Fibroblast of mammary gland (primary cell): ENCODE measurements around the gene TFF2.

Experiments used
- DNase-seq: peaks from one replicate; pipeline ENCODE4 v3.0.0-alpha.2; 2010; ENCODE audit warnings: low read depth
- H3K4me3 ChIP-seq: 2 replicates; pipeline ENCODE4 v1.5.1; 2011; ENCODE audit warnings: low read depth, mild to moderate bottlenecking, low read length, moderate library complexity; ENCODE audit not compliant: control insufficient read depth
- CTCF ChIP-seq: conservative IDR thresholded peaks from 2 replicates; pipeline ENCODE4 v1.5.1; 2011; ENCODE audit warnings: low read depth, low read length, inconsistent platforms; ENCODE audit not compliant: control insufficient read depth, insufficient read depth

TFF2 gene

GRCh38 chr21:42395905-42396651, 45.3 kb upstream of the TFF2 start, which contains the start of gene TMPRSS3:
Gene TMPRSS3 (minus strand): TSS chr21:42396052. CDS start chr21:42395417, 635 bp downstream.
- no peak within 1 kb of the TSS for H3K4me3 ChIP-seq
- DNase-seq, result no peak
- TF ChIP-seq CTCF, result no peak

DNA sequence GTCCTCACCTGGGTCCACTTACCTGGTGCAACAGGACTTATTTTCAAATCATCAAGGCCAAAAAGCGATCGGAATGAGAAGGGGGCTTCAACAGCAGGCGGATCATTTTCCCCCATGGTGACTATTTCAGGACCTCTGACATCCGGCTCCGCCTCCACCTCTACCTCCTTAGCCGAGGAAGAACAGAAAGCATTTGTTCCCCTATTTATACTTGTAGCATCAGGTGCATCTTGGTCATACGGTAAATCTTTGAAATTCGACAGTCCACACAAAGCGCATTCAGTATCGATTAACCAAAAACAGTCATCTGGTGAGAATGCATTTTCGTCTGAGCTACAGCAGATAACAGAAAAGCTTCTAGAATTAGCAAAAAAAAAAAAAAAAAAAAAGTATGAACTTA, 44.5 kb upstream of the TFF2 start:
- H3K4me3 ChIP-seq, result no peak overlapping the region
- no peak for DNase-seq
- no peak for TF ChIP-seq CTCF

DNA sequence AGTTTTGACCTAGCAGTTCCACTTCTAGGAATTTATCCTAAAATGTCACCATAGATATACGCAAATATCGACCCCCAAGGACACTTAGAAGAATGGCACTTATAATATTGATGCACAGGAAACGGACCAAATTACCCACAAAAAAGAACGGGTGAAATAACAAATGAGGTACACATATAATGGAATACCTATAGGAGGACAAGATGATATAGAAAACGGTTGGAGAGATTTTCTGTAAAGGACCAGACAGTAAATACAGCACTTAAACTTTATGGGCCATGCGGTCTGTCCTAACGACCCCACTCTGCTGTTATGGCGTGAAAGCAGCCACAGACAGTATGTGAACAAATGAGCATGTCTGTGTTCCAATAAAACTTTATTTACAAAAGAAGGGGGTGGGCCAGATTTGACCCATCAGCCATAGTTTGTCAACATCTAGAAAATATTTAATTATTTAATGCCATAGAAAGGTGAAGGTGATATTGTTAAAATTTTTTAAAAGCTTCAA, 42.7 kb upstream of the TFF2 start:
- H3K4me3 ChIP-seq, result no peak overlapping the region
- no peak for DNase-seq
- no peak for TF ChIP-seq CTCF

DNA sequence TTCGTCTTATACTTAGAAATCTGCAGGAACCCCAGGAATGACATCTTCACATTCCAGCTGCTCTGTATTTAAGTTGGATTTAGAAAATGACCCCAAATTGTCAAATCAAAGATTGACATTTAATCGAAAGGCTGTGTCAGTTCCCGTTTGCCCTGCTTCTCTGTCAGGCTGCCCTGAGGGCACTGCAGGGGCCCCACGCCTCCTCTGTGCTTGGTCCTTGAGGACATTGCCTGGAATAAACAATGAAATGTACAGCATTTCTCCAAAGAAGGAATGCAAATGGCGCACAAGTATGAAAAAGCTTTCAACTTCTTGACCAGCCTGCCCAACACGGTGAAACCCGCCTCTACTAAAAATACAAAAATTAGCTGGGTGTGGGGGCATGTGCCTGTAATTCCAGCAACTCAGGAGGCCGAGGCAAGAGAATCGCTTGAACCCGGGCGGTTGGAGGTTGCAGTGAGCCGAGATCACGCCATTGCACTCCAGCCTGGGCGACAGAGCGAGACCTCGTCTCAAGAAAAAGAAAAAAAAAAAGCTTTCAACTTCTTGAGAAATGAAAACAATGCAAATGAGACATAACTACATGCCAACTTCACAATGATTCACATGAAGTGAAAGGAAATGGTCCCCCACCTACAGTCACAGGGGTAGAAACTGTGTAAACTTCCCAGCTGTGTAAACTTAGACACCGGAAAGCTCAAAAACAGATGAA, 42.1 kb upstream of the TFF2 start:
- no peak for DNase-seq
- H3K4me3 ChIP-seq, result no peak overlapping the region

DNA sequence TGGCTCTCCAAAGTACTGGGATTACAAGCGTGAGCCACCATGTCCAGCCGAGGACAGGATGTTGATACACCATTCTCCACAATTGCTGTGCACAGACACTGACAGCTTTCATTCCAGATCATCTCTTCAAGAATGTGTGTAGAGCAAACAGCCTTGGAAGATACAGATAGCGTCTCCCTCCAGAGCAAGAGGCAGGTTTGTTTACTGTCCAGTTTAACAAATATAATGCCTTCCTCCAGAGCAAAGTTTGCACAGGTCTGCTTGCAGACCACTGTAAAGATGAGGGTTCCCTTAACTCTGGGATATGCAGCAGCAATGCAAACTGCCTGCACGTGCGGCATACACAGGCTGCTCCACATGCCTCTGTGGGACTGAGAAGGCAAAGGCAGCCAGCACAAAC, 40.5 kb upstream of the TFF2 start:
- no peak overlapping the region for H3K4me3 ChIP-seq
- no peak for TF ChIP-seq CTCF
- DNase-seq, result no peak

More for the DNA sequence above, 42.1 kb upstream of the TFF2 start:
- TF ChIP-seq CTCF, result no peak

GRCh38 chr21:42390696-42391095, 39.9 kb upstream of the TFF2 start:
- H3K4me3 ChIP-seq, result no peak overlapping the region
- no peak for TF ChIP-seq CTCF
- no peak for DNase-seq
